SU-DHL-6 (cell line): ENCODE measurements around the gene EFNA1.

Source experiments
- CTCF ChIP-seq: fragments of 200-600 bp; sonication (generic); IDR thresholded peaks from one replicate; pipeline ENCODE4 v1.5.1; 2017; ENCODE audit warnings: antibody characterized with exemption, mild to moderate bottlenecking, low read length, moderate library complexity; ENCODE audit not compliant: insufficient read depth, poor library complexity, severe bottlenecking
- EZH2phosphoT487 ChIP-seq: fragments of 200-600 bp; sonication (generic), shearing (Covaris generic); conservative IDR thresholded peaks from 2 replicates; pipeline ENCODE4 v1.6.1; 2018; ENCODE audit warnings: mild to moderate bottlenecking, antibody characterized with exemption, low read length, moderate library complexity, mixed read lengths

- TF ChIP-seq EZH2phosphoT487: no peak
- TF ChIP-seq CTCF: peak; percentile 84
These were observed 36.3 kb upstream of the EFNA1 start for GRCh38 chr1:155091071-155092051.
